Peyer's patch (tissue), 4 donors: ENCODE measurements around the gene ALOX5AP.

Experiments
- POLR2A ChIP-seq, 2 donors: fragments of 450-650 bp; IDR thresholded peaks; one replicate each; pipeline ENCODE4 v1.5.1; 2017; ENCODE audit warnings: antibody characterized with exemption in 2 of 2, mild to moderate bottlenecking in 2 of 2, moderate library complexity in 2 of 2
- TF ChIP-seq, protein P1 (sequence below), 6 experiments: fragments of 450-650 bp in 4 of 6; fragments of 200-600 bp in 2 of 6; sonication (generic) in 1 of 6; IDR thresholded peaks; one replicate each; pipeline ENCODE4 v1.5.1; 2017 to 2019; ENCODE audit warnings: antibody characterized with exemption in 6 of 6, mild to moderate bottlenecking in 3 of 6, moderate library complexity in 1 of 6

GRCh38 chr13:30796631-30797601 is 61.6 kb downstream of the ALOX5AP start:
- TF ChIP-seq, protein P1, sequence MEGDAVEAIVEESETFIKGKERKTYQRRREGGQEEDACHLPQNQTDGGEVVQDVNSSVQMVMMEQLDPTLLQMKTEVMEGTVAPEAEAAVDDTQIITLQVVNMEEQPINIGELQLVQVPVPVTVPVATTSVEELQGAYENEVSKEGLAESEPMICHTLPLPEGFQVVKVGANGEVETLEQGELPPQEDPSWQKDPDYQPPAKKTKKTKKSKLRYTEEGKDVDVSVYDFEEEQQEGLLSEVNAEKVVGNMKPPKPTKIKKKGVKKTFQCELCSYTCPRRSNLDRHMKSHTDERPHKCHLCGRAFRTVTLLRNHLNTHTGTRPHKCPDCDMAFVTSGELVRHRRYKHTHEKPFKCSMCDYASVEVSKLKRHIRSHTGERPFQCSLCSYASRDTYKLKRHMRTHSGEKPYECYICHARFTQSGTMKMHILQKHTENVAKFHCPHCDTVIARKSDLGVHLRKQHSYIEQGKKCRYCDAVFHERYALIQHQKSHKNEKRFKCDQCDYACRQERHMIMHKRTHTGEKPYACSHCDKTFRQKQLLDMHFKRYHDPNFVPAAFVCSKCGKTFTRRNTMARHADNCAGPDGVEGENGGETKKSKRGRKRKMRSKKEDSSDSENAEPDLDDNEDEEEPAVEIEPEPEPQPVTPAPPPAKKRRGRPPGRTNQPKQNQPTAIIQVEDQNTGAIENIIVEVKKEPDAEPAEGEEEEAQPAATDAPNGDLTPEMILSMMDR (IDR thresholded peaks at IDR 0.05) = no peak
- TF ChIP-seq POLR2A (IDR thresholded peaks at IDR 0.05) = no peak
